ENCODE data around the gene TACC2. TPM values are rescaled to one million over a fixed set of nuclear protein-coding genes. Genes with fewer than 3 reads are reported as not detected.
A peak's percentile ranks its signal among the peaks of the same experiment; 100 is the strongest.

The TACC2 gene
- total RNA-seq, 4 donors from 2014 or later = 105 to 334 (median 235) TPM

DNA sequence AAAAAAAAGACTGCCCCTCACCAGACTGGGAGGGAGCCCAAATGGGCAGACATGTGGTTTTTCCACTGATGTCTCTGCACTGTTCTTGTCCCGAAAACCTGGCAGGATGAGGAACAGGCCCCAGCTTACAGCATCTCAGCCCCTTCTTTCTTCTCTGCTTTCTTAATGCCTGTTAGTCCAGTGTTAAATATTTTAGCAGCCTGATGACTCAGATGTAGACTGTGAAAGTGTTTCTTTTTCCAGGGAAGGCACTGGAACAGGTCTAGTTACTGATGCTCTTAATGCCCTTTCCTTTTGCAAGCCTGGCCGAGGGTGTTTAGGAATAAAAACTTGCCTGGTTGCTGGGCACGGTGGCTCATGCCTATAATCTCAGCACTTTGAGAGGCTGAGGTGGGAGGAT is 107.7 kb downstream of the TACC2 start:
- Histone ChIP-seq H3K4me1 (peaks cover 27 to 39% of the 10 kb centered on the region in 2 donors), H3K36me3 (peaks cover 0 to 5% of the 10 kb centered on the region in 2 donors), H3K27ac (peak overlapping the region; percentile 77 to 95 (median 89)), H3K27me3 (no peaks in the 10 kb centered on the region), H3K4me3 (no peak overlapping the region), H3K9me3 (no peaks in the 10 kb centered on the region)
- in situ Hi-C loops (cut with MboI; ENCODE audit: low sequenced_read_pairs in 4 of 4) = no loop called here
- DNase-seq (no peak), ATAC-seq (peak; percentile 38 to 44)
- TF ChIP-seq POLR2A (IDR thresholded peaks at IDR 0.05) = no peak
- TF ChIP-seq, protein P1, sequence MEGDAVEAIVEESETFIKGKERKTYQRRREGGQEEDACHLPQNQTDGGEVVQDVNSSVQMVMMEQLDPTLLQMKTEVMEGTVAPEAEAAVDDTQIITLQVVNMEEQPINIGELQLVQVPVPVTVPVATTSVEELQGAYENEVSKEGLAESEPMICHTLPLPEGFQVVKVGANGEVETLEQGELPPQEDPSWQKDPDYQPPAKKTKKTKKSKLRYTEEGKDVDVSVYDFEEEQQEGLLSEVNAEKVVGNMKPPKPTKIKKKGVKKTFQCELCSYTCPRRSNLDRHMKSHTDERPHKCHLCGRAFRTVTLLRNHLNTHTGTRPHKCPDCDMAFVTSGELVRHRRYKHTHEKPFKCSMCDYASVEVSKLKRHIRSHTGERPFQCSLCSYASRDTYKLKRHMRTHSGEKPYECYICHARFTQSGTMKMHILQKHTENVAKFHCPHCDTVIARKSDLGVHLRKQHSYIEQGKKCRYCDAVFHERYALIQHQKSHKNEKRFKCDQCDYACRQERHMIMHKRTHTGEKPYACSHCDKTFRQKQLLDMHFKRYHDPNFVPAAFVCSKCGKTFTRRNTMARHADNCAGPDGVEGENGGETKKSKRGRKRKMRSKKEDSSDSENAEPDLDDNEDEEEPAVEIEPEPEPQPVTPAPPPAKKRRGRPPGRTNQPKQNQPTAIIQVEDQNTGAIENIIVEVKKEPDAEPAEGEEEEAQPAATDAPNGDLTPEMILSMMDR (IDR thresholded peaks at IDR 0.05 in 4 of 5, conservative IDR thresholded peaks at IDR 0.05 in 1 of 5) = no peak
- intact Hi-C loops (cut with DNase I; ENCODE audit: low total_unique reads) = no loop called here

DNA sequence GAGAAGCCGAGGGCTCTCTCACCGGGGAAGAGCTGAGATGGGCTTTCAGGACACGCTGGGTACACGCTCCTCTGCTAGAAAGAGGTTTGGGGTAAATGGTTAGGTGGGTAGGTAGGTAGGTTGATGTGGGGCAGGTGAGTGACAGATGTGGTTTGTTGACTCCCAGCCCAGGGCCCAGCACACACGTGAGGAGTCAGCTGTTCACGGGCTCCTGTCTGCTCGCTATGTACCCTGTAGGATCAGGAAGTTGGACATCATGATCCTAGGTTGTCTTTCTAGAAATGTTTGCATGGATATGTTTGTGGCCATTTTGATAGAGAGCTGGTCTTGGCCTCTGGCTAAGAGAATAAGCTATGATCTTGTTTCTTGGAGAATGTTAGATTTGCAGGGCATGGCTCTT is 109.0 kb downstream of the TACC2 start:
- no peak for TF ChIP-seq POLR2A (IDR thresholded peaks at IDR 0.05)
- TF ChIP-seq, protein P1 (IDR thresholded peaks at IDR 0.05 in 4 of 5, conservative IDR thresholded peaks at IDR 0.05 in 1 of 5) = no peak
- in situ Hi-C loops (cut with MboI; ENCODE audit: low sequenced_read_pairs in 4 of 4) = no loop called here
- peak; percentile 55 to 76 for DNase-seq
- Histone ChIP-seq H3K36me3 (no peaks in the 10 kb centered on the region), H3K4me3 (no peak overlapping the region), H3K4me1 (peaks cover 39 to 49% of the 10 kb centered on the region in 2 donors), H3K9me3 (no peaks in the 10 kb centered on the region), H3K27ac (peak overlapping the region; percentile 77 to 95 (median 89)), H3K27me3 (no peaks in the 10 kb centered on the region)
- ATAC-seq = peak; percentile 16 to 69
- intact Hi-C loops (cut with DNase I; ENCODE audit: low total_unique reads) = no loop called here

DNA sequence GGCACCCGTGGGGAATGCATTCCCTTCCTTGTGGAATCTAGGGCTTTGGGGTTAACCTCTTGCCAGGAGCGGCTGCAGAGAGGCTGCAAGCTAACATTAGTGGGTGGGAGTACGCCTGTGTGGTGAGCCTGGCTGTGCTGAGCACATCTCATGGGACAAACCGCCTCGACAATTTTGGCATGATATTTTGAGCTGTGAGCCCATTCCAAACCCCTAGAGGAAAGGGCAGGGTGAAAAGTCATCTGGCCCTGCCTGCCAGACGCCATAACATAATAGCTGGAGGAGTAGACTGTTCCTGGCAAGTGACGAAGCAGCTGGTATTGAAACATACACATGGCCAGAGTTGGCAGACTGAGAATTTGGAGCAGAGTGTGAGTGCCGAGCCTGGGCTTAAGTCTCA is 110.0 kb downstream of the TACC2 start:
- no peaks in the 10 kb centered on the region for H3K36me3 ChIP-seq
- ATAC-seq = peak; percentile 83 to 90
- H3K27ac ChIP-seq = peak overlapping the region; percentile 77 to 95 (median 89)
- H3K27me3 ChIP-seq = no peaks in the 10 kb centered on the region
- no peak overlapping the region for H3K4me3 ChIP-seq
- TF ChIP-seq POLR2A (IDR thresholded peaks at IDR 0.05) = no peak
- TF ChIP-seq, protein P1 (IDR thresholded peaks at IDR 0.05 in 4 of 5, conservative IDR thresholded peaks at IDR 0.05 in 1 of 5) = no peak
- DNase-seq = peak; percentile 86 to 89
- in situ Hi-C loops (cut with MboI; ENCODE audit: low sequenced_read_pairs in 4 of 4) = no loop called here
- intact Hi-C loops (cut with DNase I; ENCODE audit: low total_unique reads) = loop anchor here (1.0 kb wide), 1 partner anchor 34 kb away; no protein-coding TSS in a partner anchor
- H3K4me1 ChIP-seq = peaks cover 43 to 52% of the 10 kb centered on the region in 2 donors
- H3K9me3 ChIP-seq = no peaks in the 10 kb centered on the region

DNA sequence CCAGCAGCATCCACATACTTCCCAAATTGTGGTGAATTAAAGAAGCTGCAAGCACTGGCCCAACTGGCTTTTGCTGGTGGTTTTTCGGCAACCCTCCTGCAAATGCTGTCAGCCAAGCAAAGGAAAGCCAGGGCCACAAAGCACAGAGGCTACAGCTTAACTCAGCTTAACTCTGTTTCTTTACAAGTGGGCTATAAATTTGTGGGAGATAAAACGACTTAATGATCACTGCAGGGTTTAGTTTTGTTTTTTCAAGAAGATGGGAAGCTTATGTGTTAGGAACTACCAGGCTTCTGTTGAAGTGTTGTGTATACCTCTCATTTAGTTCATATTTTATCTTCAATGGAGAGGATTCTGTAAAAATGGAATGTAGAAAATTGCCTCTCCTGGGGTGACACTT is 110.6 kb downstream of the TACC2 start:
- no peak for DNase-seq
- intact Hi-C loops (cut with DNase I; ENCODE audit: low total_unique reads) = loop anchor here (1.0 kb wide), 1 partner anchor 34 kb away; no protein-coding TSS in a partner anchor
- in situ Hi-C loops (cut with MboI; ENCODE audit: low sequenced_read_pairs in 4 of 4) = no loop called here
- ATAC-seq = no peak
- peaks cover 43 to 52% of the 10 kb centered on the region in 2 donors for H3K4me1 ChIP-seq
- H3K27ac ChIP-seq = peak overlapping the region; percentile 77 to 95 (median 89)
- H3K4me3 ChIP-seq = no peak overlapping the region
- no peaks in the 10 kb centered on the region for H3K36me3 ChIP-seq
- TF ChIP-seq POLR2A (IDR thresholded peaks at IDR 0.05) = no peak
- no peaks in the 10 kb centered on the region for H3K9me3 ChIP-seq
- no peaks in the 10 kb centered on the region for H3K27me3 ChIP-seq

DNA sequence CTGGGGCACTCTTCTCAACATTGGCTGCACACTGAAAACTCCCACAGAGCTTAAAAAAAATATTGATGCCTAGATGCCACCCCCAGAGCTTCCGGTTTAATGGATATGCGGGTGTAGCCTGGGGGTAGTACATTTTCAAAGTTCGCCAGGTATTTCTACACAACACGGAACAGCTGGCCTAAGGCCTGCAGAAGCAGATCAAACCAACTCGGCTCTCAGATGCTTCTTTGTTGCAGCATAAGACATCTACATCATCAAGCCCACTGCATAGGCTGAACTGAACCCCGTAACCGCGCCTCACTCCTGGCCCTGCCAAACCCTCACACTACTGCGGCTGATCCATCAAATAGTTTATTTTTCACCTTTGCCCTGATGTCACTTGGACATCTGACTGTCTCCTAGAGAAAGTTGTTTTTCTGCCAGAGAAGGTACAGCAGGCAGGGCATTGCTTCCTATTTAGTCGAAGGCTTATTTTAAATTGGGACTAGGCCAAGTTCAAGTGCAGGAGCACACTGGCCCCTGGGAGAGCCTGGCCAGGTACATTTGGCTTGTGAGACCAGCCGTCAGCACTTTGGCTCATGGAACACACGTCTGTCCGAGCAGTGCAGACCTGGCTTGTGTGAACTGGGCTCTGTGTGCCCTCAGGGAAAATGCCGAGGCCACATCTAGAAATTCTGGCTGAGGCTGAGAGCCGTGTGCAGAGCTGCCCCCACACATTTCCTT is 113.3 kb downstream of the TACC2 start:
- ATAC-seq (peak in 1 of 2 donors; percentile 20), DNase-seq (peak in 1 of 2 donors; percentile 58)
- H3K27me3 ChIP-seq = no peaks in the 10 kb centered on the region
- peaks cover 38 to 43% of the 10 kb centered on the region in 2 donors for H3K4me1 ChIP-seq
- no peak for TF ChIP-seq POLR2A (IDR thresholded peaks at IDR 0.05)
- TF ChIP-seq, protein P1 (IDR thresholded peaks at IDR 0.05 in 4 of 5, conservative IDR thresholded peaks at IDR 0.05 in 1 of 5) = no peak
- no peaks in the 10 kb centered on the region for H3K9me3 ChIP-seq
- no peak overlapping the region for H3K4me3 ChIP-seq
- intact Hi-C loops (cut with DNase I; ENCODE audit: low total_unique reads) (no loop called here), in situ Hi-C loops (cut with MboI; ENCODE audit: low sequenced_read_pairs in 4 of 4) (loop anchor here in 1 of 4 donors (10.0 kb wide), 1 partner anchor 48 kb away; no protein-coding TSS in a partner anchor)
- peak overlapping the region; percentile 56 to 95 (median 89) for H3K27ac ChIP-seq
- peaks cover 0 to 3% of the 10 kb centered on the region in 2 donors for H3K36me3 ChIP-seq

Data from gastrocnemius medialis (tissue), 4 donors.